ENCODE measurements around the gene RNF220.

The RNF220 gene

GRCh38 chr1:44640200-44640853, 235.3 kb downstream of the RNF220 start:
- no peak for DNase-seq

DNA sequence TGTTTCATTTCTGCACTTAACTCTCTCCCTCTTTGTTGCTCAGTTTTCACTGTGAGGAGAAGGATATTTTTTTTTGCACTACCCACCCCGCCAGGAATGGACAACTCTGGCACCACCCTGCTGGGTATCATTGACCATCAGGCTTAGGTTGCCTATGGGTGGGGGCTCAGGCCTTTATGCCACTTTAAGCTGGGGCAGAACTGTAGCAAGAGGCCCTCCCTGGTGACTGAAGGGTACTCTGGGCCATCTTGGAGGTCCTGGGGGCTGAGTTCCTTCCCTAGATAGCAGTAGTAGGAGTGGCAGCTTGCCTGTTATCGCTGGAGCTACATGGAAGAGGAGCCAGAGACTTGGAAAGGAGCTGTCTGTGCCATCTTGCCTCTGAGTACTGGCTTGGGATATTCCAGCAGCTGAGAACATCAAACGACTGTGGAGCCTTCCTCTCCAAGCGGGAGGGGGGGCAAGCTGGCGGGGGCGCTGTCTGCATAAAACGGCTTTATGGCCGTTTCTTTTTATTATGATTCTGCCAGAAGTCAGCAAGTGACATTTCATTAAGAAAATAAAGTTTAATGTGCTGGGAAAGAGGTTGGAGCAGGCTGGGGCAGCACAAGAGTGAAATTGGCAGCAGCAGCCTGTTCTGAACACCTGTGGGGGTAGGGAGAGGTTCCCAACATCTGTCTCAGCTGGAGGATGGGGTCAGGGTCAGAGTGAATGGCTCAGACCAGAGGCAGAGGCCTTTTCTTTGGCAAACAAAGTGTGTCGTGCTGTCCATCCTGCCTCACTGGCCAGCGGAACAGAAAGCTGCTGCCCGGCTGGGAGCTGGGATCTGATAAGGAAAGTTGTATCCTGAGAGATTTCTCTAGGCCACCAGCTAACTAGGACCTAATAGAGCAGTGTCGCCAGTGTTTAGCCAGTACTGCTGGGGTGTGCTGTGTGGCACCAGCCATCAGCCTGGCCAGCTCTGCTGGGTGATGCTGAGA, 236.4 kb downstream of the RNF220 start:
- no peak for DNase-seq

DNA sequence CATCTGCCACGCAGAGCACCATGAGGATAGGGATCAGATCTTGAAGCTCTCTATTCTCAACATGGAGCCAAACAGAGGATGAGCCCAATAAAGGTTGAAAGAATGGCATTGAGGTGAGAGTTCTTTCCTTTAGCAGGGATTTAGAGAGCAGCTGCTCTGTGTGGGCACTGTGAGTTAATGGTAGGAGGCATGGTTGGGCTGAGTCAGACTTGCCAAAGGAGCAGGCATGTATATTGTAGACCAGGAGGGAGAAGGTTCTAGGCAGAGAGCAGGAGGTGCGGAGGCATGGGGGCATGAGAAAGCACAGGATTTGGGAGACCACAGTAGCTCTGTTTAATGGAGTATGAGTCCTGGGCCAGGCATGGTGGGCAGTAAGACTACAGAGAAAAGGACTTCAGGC, 237.2 kb downstream of the RNF220 start:
- no peak for DNase-seq

DNA sequence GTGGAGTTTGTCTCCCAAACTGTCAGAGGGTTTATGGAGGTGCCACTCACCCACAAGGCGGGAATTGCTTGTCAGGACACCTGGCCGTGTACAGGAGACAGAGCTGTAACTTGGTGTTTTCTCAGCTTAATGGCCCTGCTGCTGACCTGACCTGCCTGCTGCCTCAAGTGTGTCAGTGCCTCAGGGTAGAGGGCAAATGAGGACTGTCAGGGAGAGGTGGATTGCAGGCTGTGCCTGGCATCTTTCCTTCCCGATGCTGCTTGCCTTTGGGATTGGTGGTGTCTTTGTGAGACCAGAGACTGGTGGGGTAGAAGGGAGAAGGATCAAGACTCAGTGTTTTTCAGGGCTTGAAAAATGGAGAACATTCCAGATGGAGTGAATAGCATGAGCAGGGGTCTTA, 237.9 kb downstream of the RNF220 start:
- no peak for DNase-seq

GRCh38 chr1:44643721-44644334, 238.8 kb downstream of the RNF220 start:
- DNase-seq: no peak

DNA sequence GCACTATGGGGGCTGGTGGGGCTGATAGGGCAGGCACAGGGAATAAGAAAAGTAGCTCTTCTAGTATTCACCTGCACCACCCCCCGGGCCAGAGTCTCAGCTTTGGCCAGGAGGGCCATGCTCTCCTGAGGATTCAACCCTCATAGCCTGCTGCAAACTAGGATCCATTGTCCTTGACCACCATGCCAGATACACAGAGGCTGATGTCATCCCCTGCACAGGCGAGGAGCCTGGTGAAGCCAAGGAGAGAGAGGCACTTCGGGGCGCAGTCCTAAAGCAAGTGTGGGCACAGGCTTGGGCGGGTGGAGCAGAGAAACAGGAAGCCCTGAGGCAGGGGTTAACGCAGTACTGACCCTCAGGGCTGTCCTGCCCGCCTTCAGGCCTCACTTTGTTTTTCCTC, 239.8 kb downstream of the RNF220 start:
- no peak for DNase-seq

- DNase-seq: no peak
These were observed 240.6 kb downstream of the RNF220 start for GRCh38 chr1:44645476-44646244.

DNA sequence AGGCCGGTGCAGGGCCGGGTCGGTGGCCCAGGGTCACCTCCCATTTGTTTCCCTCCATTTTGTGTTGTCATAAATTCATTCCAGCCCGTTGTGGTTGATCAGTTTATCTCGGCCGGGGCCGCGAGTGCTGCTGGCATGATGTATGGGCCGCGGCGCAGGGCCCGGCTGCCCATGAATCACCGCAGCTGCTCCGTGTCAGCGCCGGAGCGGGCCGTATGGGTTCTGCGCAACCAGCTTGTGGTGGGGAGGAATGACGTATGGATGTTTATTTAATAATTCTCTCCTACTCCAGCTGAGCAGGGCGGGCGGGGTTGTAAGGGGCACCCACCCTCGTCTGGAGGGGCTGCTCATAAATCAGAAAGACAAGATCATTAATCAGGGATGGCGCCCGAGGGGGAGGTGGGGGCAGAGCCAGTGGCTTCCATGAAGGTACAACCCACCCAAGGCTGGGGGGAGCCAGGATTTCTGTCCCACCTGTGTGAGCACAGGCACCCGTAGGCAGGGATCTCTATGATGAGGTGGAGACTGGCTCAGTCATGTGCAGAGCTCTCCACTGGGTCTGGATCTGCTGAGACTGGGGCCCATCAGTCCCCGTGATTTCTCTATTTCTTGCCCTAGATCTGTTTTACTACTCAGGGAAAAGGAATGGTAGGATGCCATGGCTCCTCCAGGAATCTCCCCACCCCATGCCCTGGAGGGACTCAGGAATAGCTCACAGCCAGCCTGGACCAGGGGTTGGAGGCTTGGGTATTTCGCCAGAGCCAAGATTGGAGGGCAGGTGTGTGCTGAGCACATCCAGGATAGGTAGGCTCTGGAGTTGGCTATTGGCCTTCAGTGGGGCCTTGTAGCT, 241.4 kb downstream of the RNF220 start:
- DNase-seq: no peak

- DNase-seq: no peak
These were observed 242.8 kb downstream of the RNF220 start for GRCh38 chr1:44647896-44648295.

DNA sequence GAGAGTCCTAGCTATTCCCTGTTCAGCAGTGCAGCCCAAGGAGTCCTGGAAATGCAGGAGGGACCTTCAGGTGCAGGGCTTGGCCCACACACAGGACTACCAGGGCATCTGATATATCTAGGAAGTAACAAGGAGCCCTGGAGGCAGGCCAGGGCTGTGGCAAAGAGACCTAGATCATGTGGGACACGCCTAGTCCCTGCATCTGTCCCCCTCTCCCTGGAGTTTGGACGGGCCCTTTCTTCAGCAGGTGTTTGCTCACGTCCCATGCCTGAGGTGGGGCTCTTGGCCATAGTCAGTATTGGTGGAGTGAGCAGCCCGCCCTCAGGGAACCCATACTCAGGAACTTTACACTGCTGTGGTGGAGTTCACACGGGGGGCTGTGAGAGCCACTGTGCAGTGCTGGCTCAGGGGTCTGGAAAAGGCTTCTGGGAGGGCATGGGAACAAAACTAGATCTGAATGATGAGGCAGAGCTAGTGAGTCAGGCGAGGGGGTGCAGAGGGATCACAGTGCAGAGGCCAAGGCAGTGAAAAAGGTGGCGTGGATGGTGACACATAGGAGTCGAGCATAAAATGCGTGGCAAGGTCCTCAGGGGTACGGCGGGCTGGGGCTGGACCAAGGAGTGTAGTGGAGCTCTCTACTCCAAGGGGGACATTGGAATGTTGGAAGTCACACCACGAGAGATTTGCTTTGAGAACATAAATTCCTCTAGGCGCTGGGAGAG, 243.6 kb downstream of the RNF220 start:
- no peak for DNase-seq

DNA sequence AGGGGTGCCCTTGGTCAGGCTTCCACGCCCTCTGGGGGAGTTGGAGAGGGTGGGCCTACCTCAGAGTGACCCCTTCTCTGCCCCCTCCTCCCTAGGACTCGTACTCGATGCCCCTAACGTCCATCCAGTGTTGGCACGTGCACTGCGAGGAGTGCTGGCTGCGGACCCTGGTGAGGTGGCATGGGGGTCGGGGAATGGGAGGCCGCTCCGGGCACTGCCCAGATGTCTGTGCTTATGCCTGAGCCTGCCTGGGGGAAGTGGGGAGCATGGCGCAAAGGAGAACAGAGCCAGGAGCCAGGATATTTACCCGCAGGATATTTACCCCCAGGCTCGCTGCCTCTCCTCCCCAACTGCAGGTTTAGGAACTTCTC, 244.7 kb downstream of the RNF220 start:
- no peak for DNase-seq

DNA sequence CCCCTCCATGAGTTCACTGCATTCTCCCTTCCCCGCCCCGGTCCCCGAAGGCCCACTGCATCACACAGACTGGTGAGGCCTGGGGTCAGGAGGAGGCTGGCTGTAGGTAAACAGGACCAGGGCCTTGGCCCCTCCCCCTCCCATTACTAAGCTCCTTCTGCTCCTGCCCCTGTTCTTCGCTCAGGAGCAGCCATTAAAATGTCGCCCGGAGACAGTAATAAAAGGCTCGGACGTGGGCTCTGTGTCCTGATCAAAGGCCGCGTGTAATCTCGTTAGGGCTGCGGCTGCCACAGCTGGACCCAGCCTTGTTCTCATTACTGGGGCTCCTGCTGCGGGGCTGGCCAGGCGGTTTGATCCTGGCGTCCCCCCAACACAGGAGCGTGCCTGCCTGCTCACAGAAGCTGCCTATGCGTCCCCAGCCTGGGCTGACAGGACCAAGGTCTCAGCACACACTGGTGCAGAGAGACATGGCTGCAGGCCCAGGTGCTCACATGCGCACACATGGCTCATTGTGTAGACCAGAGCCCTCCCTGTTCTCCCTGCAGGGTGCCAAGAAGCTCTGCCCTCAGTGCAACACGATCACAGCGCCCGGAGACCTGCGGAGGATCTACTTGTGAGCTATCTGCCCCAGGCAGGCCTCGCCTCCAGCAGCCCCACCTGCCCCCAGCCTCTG, 245.2 kb downstream of the RNF220 start:
- DNase-seq: no peak

DNA sequence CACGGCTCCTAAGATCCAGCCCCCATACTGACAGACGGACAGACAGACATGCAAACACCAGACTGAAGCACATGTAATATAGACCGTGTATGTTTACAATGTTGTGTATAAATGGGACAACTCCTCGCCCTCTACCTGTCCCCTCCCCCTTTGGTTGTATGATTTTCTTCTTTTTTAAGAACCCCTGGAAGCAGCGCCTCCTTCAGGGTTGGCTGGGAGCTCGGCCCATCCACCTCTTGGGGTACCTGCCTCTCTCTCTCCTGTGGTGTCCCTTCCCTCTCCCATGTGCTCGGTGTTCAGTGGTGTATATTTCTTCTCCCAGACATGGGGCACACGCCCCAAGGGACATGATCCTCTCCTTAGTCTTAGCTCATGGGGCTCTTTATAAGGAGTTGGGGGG, 246.0 kb downstream of the RNF220 start:
- no peak for DNase-seq

GRCh38 chr1:44652445-44653106, 247.5 kb downstream of the RNF220 start:
- DNase-seq: peak; percentile 72 to 74

DNA sequence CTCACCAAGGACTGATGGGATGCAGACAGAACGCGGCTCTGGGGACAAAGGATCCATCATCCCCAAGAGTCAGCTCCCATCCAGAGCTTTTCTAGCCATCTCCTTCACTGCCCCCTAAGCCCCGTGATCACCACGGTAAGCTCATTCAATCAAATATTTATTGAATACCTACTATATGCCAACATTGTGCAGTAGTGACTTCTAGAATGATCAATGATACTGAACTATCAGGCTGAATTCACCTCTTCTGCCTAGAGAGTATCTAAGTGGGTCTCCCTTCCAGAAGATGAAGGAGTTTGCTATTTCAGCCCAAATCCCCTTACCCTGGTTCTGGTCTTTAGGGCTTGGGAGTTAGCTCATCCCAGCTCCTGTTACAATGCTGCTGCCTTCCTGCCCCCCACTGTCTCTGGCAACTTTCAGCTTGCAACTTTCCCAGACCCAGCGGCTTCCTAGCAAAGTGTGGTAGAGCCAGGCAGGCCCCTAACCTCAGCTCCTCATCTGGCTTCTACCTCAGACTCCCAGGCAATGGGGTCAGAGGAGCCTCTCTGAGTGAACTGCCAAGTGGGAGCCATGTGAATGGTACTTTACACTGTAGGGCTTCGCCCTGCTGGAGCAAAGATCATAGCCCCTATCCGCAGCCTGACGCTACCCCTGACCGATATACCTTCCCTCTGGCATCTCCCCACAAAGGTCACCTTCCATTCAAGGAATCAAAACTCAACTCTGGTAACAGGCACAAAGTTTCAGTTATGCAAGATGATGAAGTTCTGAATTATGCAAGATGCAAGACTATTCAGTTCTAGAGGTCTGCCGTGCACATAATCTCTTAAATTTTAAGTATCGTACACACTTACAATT, 248.3 kb downstream of the RNF220 start:
- no peak for DNase-seq

DNA sequence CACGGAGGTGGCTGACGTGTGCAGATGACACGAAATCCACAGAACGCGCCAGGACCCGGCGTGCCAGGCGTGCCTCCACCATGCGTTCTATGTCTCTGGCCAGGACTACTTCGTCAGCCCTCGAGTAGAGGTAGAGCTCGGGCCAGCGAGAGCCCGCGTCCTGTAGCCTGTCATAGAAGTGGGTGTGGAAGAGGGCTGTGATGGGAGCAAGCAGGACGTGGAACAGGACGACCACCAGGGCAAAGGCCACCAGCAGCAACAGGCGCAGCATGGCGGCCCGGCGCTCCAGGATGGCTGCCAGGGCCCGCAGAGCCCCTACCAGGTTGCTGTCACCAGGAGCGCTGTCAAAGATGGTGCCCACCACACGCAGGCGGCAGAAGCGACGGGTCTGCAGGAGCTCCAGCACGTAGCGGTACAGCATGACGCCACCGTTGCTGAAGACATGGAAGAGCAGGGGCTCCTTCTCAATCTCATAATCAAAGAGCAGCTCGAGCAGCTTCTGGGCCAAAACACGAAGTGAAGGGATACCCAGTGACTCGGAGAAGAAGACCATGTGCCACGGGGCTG, 249.6 kb downstream of the RNF220 start:
- DNase-seq: no peak

GRCh38 chr1:44655609-44656008, 250.6 kb downstream of the RNF220 start:
- peak in 1 of 2 donors; percentile 31 for DNase-seq

GRCh38 chr1:44659566-44659965, 254.5 kb downstream of the RNF220 start:
- DNase-seq: no peak

DNA sequence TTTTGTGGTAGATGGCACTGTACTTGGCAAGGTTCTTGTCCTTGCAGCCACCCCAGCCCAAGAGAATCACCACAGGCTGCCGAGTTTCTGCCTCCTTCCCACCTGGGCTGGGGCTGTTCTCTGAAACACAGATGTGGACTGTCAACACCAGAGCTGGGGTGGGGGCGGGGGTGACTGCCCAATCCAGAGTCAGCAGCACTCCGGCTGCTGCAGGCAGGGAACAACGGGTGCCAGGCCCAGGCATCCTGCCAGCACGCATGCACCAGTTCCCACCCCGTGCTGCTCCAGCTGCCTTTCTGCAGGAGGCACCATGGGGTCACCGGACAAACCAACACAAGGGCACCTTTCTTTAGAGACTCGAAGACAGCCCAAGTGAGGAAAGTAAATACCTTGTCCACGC, 255.1 kb downstream of the RNF220 start:
- no peak for DNase-seq
